Measurements from ENCODE around the gene CHST12. TPM values are rescaled to one million over a fixed set of nuclear protein-coding genes. Genes with fewer than 3 reads are reported as not detected.
A peak's percentile ranks its signal among the peaks of the same experiment; 100 is the strongest.

CHST12 gene
- total RNA-seq, 1 experiment from 2014 or later = 18.3 TPM

DNA sequence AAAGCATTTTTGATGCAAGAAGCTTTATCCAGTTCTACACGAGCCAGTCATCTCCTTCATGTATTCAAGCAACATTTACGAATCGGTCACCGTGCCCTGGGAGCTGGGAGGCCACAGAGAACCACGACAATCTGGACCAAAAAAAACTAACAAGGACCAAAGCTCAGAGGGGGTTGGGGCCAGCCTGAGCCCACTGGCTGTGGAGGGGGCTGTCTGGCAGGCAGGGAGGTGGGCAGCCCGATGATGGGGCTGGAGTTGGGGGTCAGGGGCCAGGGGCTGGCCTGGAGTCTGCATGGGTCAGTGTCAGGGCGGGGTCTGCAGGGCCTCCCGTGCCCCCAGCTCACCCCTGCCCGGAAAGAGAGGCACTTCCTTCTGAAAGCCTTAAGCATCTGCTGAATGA, 85.3 kb downstream of the CHST12 start:
- Mint-ChIP-seq H3K4me3 (no peak overlapping the region), H3K4me1 (0 out of 2 replicates have a peak, but pooled peaks cover 2% of the 10 kb centered on the region), H3K36me3 (no peaks in the 10 kb centered on the region), H3K27ac (peak overlapping the region; percentile 37; the same call in 1 of the 2 replicates), H3K9me3 (peaks cover 9% of the 10 kb centered on the region), H3K27me3 (ENCODE audit: low read depth) (no peaks in the 10 kb centered on the region)
- TF ChIP-seq, protein P1, sequence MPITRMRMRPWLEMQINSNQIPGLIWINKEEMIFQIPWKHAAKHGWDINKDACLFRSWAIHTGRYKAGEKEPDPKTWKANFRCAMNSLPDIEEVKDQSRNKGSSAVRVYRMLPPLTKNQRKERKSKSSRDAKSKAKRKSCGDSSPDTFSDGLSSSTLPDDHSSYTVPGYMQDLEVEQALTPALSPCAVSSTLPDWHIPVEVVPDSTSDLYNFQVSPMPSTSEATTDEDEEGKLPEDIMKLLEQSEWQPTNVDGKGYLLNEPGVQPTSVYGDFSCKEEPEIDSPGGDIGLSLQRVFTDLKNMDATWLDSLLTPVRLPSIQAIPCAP (CRISPR knock-in tag; IDR thresholded peaks at IDR 0.05) = no peak
- ChIA-PET POLR2A (interaction anchor here (0.6 kb wide), 1 partner anchor 784 kb away, joined by 4 read pairs; no protein-coding TSS in a partner anchor), CTCF (interaction anchor here (1.5 to 2.2 kb wide), 3 partner anchors 13 to 221 kb away, joined by 4 to 8 read pairs (median 5); no protein-coding TSS in a partner anchor)
- ATAC-seq = no peak
- DNase-seq (ENCODE audit: low spot score) = no peak

DNA sequence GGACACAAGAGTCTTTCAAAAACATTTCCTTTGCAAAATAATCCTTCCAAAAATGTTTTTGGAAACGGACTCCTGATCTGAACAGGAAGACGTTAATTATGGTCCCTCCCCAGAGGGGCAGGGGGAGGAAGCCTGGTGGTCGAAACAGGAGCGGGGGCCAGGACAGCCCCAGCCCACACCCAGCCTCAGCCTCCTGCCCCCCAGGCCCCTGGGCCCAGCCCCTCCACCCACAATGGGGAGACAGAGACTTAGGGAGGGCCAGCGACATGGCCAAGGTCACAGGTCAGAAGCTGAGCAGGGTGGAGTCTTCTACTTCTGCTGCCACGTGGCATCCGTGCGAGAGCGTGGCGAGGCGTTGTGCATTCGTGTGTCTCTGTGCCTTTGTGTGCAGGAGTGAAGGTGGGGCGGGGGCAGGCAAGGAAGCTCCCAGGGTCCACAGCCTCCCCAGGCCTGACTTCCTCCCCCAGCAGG, 86.8 kb downstream of the CHST12 start:
- ATAC-seq = no peak
- TF ChIP-seq NR2C2 (CRISPR knock-in tag; IDR thresholded peaks at IDR 0.05) (no peak), CBFB (CRISPR knock-in tag; IDR thresholded peaks at IDR 0.05; ENCODE audit: low read depth) (no peak), GRHL2 (CRISPR knock-in tag; IDR thresholded peaks at IDR 0.05; ENCODE audit: insufficient replicate concordance, severe bottlenecking) (no peak), NR3C1 (CRISPR knock-in tag; conservative IDR thresholded peaks at IDR 0.05; ENCODE audit: low read depth) (no peak), TCF7 (CRISPR knock-in tag; IDR thresholded peaks at IDR 0.05; ENCODE audit: low read depth) (no peak), ZNF396 (CRISPR knock-in tag; IDR thresholded peaks at IDR 0.05; ENCODE audit: borderline replicate concordance) (no peak), ESRRA (CRISPR knock-in tag; IDR thresholded peaks at IDR 0.05; ENCODE audit: borderline replicate concordance) (no peak), NFYB (CRISPR knock-in tag; conservative IDR thresholded peaks at IDR 0.05; ENCODE audit: low read depth) (no peak)
- TF ChIP-seq, protein P2, sequence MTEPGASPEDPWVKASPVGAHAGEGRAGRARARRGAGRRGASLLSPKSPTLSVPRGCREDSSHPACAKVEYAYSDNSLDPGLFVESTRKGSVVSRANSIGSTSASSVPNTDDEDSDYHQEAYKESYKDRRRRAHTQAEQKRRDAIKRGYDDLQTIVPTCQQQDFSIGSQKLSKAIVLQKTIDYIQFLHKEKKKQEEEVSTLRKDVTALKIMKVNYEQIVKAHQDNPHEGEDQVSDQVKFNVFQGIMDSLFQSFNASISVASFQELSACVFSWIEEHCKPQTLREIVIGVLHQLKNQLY (CRISPR knock-in tag; IDR thresholded peaks at IDR 0.05) = no peak
- TF ChIP-seq, protein P3, sequence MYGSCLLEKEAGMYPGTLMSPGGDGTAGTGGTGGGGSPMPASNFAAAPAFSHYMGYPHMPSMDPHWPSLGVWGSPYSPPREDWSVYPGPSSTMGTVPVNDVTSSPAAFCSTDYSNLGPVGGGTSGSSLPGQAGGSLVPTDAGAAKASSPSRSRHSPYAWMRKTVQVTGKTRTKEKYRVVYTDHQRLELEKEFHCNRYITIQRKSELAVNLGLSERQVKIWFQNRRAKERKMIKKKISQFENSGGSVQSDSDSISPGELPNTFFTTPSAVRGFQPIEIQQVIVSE (CRISPR knock-in tag; IDR thresholded peaks at IDR 0.05; ENCODE audit: borderline replicate concordance) = no peak
- TF ChIP-seq, protein P4, sequence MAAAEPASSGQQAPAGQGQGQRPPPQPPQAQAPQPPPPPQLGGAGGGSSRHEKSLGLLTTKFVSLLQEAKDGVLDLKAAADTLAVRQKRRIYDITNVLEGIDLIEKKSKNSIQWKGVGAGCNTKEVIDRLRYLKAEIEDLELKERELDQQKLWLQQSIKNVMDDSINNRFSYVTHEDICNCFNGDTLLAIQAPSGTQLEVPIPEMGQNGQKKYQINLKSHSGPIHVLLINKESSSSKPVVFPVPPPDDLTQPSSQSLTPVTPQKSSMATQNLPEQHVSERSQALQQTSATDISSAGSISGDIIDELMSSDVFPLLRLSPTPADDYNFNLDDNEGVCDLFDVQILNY (CRISPR knock-in tag; IDR thresholded peaks at IDR 0.05) = no peak
- TF ChIP-seq, protein P5, sequence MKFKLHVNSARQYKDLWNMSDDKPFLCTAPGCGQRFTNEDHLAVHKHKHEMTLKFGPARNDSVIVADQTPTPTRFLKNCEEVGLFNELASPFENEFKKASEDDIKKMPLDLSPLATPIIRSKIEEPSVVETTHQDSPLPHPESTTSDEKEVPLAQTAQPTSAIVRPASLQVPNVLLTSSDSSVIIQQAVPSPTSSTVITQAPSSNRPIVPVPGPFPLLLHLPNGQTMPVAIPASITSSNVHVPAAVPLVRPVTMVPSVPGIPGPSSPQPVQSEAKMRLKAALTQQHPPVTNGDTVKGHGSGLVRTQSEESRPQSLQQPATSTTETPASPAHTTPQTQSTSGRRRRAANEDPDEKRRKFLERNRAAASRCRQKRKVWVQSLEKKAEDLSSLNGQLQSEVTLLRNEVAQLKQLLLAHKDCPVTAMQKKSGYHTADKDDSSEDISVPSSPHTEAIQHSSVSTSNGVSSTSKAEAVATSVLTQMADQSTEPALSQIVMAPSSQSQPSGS (CRISPR knock-in tag; IDR thresholded peaks at IDR 0.05; ENCODE audit: borderline replicate concordance, low read depth) = no peak
- Mint-ChIP-seq H3K9me3 (peaks cover 9% of the 10 kb centered on the region), H3K27me3 (ENCODE audit: low read depth) (no peaks in the 10 kb centered on the region), H3K36me3 (no peaks in the 10 kb centered on the region), H3K4me3 (no peak overlapping the region), H3K27ac (no peak overlapping the region), H3K4me1 (peaks cover 9% of the 10 kb centered on the region; the same call in 1 of the 2 replicates)
- DNase-seq (ENCODE audit: low spot score) = no peak
- ChIA-PET POLR2A (no interaction called here), CTCF (no interaction called here)

DNA sequence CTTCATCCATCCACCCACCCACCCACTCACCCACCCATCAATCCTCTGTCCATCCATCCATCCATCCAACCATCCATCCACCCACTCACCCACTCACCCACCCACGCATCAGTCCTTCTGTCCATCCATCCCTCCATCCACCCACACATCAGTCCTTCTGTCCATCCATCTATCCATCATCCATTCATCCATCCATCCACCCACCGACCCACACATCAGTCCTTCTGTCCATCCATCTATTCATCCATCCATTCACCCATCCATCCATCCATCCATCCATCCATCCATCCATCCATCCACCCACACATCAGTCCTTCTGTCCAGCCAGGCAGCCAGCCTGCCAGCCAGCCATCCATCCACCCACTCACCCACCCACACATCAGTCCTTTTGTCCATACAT, 88.6 kb downstream of the CHST12 start:
- H3K36me3 Mint-ChIP-seq = no peaks in the 10 kb centered on the region
- H3K27ac Mint-ChIP-seq = no peak overlapping the region
- ATAC-seq (no peak), DNase-seq (ENCODE audit: low spot score) (no peak)
- POLR2A ChIA-PET = no interaction called here
- H3K4me1 Mint-ChIP-seq = peaks cover 14% of the 10 kb centered on the region; the same call in 1 of the 2 replicates
- H3K9me3 Mint-ChIP-seq = peaks cover 9% of the 10 kb centered on the region
- TF ChIP-seq, protein P6, sequence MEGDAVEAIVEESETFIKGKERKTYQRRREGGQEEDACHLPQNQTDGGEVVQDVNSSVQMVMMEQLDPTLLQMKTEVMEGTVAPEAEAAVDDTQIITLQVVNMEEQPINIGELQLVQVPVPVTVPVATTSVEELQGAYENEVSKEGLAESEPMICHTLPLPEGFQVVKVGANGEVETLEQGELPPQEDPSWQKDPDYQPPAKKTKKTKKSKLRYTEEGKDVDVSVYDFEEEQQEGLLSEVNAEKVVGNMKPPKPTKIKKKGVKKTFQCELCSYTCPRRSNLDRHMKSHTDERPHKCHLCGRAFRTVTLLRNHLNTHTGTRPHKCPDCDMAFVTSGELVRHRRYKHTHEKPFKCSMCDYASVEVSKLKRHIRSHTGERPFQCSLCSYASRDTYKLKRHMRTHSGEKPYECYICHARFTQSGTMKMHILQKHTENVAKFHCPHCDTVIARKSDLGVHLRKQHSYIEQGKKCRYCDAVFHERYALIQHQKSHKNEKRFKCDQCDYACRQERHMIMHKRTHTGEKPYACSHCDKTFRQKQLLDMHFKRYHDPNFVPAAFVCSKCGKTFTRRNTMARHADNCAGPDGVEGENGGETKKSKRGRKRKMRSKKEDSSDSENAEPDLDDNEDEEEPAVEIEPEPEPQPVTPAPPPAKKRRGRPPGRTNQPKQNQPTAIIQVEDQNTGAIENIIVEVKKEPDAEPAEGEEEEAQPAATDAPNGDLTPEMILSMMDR (IDR thresholded peaks at IDR 0.05) = no peak
- TF ChIP-seq HMGA2 (CRISPR knock-in tag; IDR thresholded peaks at IDR 0.05) = no peak
- no peak for TF ChIP-seq NFYB (CRISPR knock-in tag; conservative IDR thresholded peaks at IDR 0.05; ENCODE audit: low read depth)
- TF ChIP-seq TEAD1 (CRISPR knock-in tag; IDR thresholded peaks at IDR 0.05) = no peak
- no peak for TF ChIP-seq NR3C1 (CRISPR knock-in tag; conservative IDR thresholded peaks at IDR 0.05; ENCODE audit: low read depth)
- TF ChIP-seq, protein P2 (CRISPR knock-in tag; IDR thresholded peaks at IDR 0.05) = no peak
- TF ChIP-seq, protein P7, sequence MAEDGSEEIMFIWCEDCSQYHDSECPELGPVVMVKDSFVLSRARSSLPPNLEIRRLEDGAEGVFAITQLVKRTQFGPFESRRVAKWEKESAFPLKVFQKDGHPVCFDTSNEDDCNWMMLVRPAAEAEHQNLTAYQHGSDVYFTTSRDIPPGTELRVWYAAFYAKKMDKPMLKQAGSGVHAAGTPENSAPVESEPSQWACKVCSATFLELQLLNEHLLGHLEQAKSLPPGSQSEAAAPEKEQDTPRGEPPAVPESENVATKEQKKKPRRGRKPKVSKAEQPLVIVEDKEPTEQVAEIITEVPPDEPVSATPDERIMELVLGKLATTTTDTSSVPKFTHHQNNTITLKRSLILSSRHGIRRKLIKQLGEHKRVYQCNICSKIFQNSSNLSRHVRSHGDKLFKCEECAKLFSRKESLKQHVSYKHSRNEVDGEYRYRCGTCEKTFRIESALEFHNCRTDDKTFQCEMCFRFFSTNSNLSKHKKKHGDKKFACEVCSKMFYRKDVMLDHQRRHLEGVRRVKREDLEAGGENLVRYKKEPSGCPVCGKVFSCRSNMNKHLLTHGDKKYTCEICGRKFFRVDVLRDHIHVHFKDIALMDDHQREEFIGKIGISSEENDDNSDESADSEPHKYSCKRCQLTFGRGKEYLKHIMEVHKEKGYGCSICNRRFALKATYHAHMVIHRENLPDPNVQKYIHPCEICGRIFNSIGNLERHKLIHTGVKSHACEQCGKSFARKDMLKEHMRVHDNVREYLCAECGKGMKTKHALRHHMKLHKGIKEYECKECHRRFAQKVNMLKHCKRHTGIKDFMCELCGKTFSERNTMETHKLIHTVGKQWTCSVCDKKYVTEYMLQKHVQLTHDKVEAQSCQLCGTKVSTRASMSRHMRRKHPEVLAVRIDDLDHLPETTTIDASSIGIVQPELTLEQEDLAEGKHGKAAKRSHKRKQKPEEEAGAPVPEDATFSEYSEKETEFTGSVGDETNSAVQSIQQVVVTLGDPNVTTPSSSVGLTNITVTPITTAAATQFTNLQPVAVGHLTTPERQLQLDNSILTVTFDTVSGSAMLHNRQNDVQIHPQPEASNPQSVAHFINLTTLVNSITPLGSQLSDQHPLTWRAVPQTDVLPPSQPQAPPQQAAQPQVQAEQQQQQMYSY (CRISPR knock-in tag; IDR thresholded peaks at IDR 0.05) = no peak
- no peak for TF ChIP-seq ZNF121 (CRISPR knock-in tag; IDR thresholded peaks at IDR 0.05)
- TF ChIP-seq MYBL2 (CRISPR knock-in tag; IDR thresholded peaks at IDR 0.05) = no peak
- H3K4me3 Mint-ChIP-seq = no peak overlapping the region
- CTCF ChIA-PET = no interaction called here
- H3K27me3 Mint-ChIP-seq (ENCODE audit: low read depth) = no peaks in the 10 kb centered on the region

All from WTC11 (cell line).